GM21723 (cell line): ENCODE data around the gene PGGHG.

Source experiments
- ATAC-seq: cut with Tn5 transposase; IDR thresholded peaks from one replicate; pipeline ENCODE4 v1.9.1; 2021; ENCODE audit warnings: mild to moderate bottlenecking, moderate library complexity; ENCODE audit not compliant: unreplicated experiment

PGGHG gene

DNA sequence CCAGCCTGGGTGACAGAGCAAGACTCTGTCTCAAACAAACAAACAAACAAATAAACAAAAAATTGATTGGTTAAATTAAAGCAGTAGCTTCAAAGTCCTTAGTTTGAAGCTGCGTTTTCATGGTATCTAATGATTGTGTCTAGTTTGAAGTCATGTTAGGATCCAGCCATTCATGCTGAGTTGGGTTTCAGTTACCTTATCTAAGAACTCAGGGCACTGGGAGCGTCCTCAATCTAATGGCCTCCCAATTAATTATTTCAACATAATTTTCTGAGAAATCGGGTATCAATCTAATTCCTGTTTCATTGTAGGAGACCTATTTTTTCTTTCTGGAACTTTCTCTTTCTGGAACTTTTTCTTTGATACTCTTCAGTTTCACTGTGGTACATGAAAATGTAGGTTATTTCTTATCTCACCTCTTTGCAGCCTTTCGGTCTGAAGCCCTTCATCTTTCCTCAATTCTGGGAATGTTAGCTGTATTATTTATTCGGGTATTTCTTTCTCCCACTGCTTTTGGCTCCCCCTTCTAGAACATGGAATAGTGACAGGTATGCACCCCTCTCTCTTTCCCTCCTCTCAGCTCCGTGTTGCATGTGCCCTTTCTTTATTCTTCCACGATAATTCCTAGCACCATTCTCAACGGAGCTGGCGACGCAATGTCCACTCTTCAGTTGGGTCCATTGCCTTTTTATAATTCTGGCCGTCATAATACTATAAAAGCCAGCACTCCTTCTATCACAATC is 56.1 kb downstream of the PGGHG start:
- ATAC-seq = no peak
